ENCODE measurements around the gene DCDC2. TPM values are rescaled to one million over a fixed set of nuclear protein-coding genes. Genes with fewer than 3 reads are reported as not detected.

Gene DCDC2
- total RNA-seq, 1 donor from 2014 or later = 4.5 TPM

DNA sequence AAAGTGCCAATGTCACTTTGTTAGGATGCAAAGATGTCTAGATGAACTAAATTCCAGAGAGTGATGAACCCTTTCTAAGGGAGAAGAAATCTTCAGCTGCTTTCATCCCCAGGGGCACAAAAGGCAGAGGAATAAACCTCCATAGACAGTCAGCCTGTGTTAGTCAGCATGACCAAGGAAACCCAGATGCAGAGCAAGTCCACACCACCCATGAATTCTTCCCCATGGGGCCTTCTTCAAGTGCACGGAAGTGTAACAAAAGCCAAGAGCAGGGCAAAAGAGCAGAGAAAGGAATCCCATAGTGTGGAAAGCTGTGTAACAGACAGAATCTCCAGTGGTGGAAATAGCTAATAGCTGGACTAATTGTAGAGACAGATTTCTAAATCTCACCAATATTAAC lies 50.0 kb downstream of the DCDC2 start:
- H3K27ac Mint-ChIP-seq (ENCODE audit: unreplicated experiment) = peak overlapping the region; percentile 77
- no peak for TF ChIP-seq CTCF (IDR thresholded peaks at IDR 0.05; ENCODE audit: insufficient read depth, low read depth, low read length)
- TF ChIP-seq EZH2 (IDR thresholded peaks at IDR 0.05; ENCODE audit: insufficient read depth, low read length) = no peak
- H3K9me3 ChIP-seq (ENCODE audit: insufficient read depth, low read depth, low read length) = no peaks in the 10 kb centered on the region

GRCh38 chr6:24306936-24307335 lies 50.9 kb downstream of the DCDC2 start:
- Histone ChIP-seq H3K36me3 (ENCODE audit: insufficient read depth, low read length) (no peaks in the 10 kb centered on the region), H4K20me1 (ENCODE audit: insufficient read depth, low read length) (no peaks in the 10 kb centered on the region), H3K9ac (ENCODE audit: low read length) (no peak overlapping the region), H3K9me3 (ENCODE audit: insufficient read depth, low read depth, low read length) (no peaks in the 10 kb centered on the region), H3K4me3 (ENCODE audit: insufficient read depth, low read depth, low read length) (no peak overlapping the region), H2AFZ (ENCODE audit: low read depth, low read length) (no peak overlapping the region), H3K27ac (ENCODE audit: low read depth, low read length) (no peak overlapping the region), H3K79me2 (ENCODE audit: insufficient read depth, low read length) (no peaks in the 10 kb centered on the region), H3K4me2 (ENCODE audit: low read length) (no peak overlapping the region), H3K4me1 (ENCODE audit: insufficient read depth, low read length) (no peaks in the 10 kb centered on the region), H3K27me3 (ENCODE audit: insufficient read depth, low read length) (no peaks in the 10 kb centered on the region)
- H3K27ac Mint-ChIP-seq (ENCODE audit: unreplicated experiment) = no peak overlapping the region
- peaks cover 16% of the 10 kb centered on the region for H3K4me1 Mint-ChIP-seq (ENCODE audit: low read depth, unreplicated experiment)
- peaks cover 2% of the 10 kb centered on the region for H3K27me3 Mint-ChIP-seq (ENCODE audit: low read depth, unreplicated experiment)
- FAIRE-seq (no peak), DNase-seq (ENCODE audit: low read depth) (no peak)
- no peak overlapping the region for H3K4me3 Mint-ChIP-seq (ENCODE audit: unreplicated experiment)
- peaks cover 2% of the 10 kb centered on the region for H3K9me3 Mint-ChIP-seq (ENCODE audit: unreplicated experiment)
- TF ChIP-seq CTCF (IDR thresholded peaks at IDR 0.05; ENCODE audit: insufficient read depth, low read depth, low read length) (no peak), EZH2 (IDR thresholded peaks at IDR 0.05; ENCODE audit: insufficient read depth, low read length) (no peak)
- no peaks in the 10 kb centered on the region for H3K36me3 Mint-ChIP-seq (ENCODE audit: low read depth, unreplicated experiment)

More for the DNA sequence above, 50.0 kb downstream of the DCDC2 start:
- no peak overlapping the region for H3K27ac ChIP-seq (ENCODE audit: low read depth, low read length)
- Mint-ChIP-seq H3K4me1 (ENCODE audit: low read depth, unreplicated experiment) (peaks cover 21% of the 10 kb centered on the region), H3K9me3 (ENCODE audit: unreplicated experiment) (peaks cover 1% of the 10 kb centered on the region), H3K27me3 (ENCODE audit: low read depth, unreplicated experiment) (peaks cover 2% of the 10 kb centered on the region), H3K36me3 (ENCODE audit: low read depth, unreplicated experiment) (no peaks in the 10 kb centered on the region), H3K4me3 (ENCODE audit: unreplicated experiment) (no peak overlapping the region)
- H3K36me3 ChIP-seq (ENCODE audit: insufficient read depth, low read length) = no peaks in the 10 kb centered on the region
- no peaks in the 10 kb centered on the region for H3K27me3 ChIP-seq (ENCODE audit: insufficient read depth, low read length)
- no peak for FAIRE-seq
- H3K4me1 ChIP-seq (ENCODE audit: insufficient read depth, low read length) = peaks cover 1% of the 10 kb centered on the region
- H4K20me1 ChIP-seq (ENCODE audit: insufficient read depth, low read length) = no peaks in the 10 kb centered on the region
- H2AFZ ChIP-seq (ENCODE audit: low read depth, low read length) = peak overlapping the region; percentile 31
- no peak overlapping the region for H3K4me2 ChIP-seq (ENCODE audit: low read length)
- H3K79me2 ChIP-seq (ENCODE audit: insufficient read depth, low read length) = no peaks in the 10 kb centered on the region
- no peak overlapping the region for H3K4me3 ChIP-seq (ENCODE audit: insufficient read depth, low read depth, low read length)
- H3K9ac ChIP-seq (ENCODE audit: low read length) = no peak overlapping the region
- DNase-seq (ENCODE audit: low read depth) = peak; percentile 46

- Histone ChIP-seq H3K27me3 (ENCODE audit: insufficient read depth, low read length) (no peaks in the 10 kb centered on the region), H3K36me3 (ENCODE audit: insufficient read depth, low read length) (no peaks in the 10 kb centered on the region), H3K4me1 (ENCODE audit: insufficient read depth, low read length) (no peaks in the 10 kb centered on the region), H3K9me3 (ENCODE audit: insufficient read depth, low read depth, low read length) (no peaks in the 10 kb centered on the region), H3K4me2 (ENCODE audit: low read length) (no peak overlapping the region), H3K79me2 (ENCODE audit: insufficient read depth, low read length) (no peaks in the 10 kb centered on the region), H3K27ac (ENCODE audit: low read depth, low read length) (no peak overlapping the region), H3K9ac (ENCODE audit: low read length) (no peak overlapping the region), H3K4me3 (ENCODE audit: insufficient read depth, low read depth, low read length) (no peak overlapping the region), H4K20me1 (ENCODE audit: insufficient read depth, low read length) (no peaks in the 10 kb centered on the region), H2AFZ (ENCODE audit: low read depth, low read length) (no peak overlapping the region)
- TF ChIP-seq CTCF (IDR thresholded peaks at IDR 0.05; ENCODE audit: insufficient read depth, low read depth, low read length) = no peak
- TF ChIP-seq EZH2 (IDR thresholded peaks at IDR 0.05; ENCODE audit: insufficient read depth, low read length) = no peak
- DNase-seq (ENCODE audit: low read depth) (no peak), FAIRE-seq (no peak)
- peaks cover 2% of the 10 kb centered on the region for H3K9me3 Mint-ChIP-seq (ENCODE audit: unreplicated experiment)
- H3K4me3 Mint-ChIP-seq (ENCODE audit: unreplicated experiment) = no peak overlapping the region
- H3K36me3 Mint-ChIP-seq (ENCODE audit: low read depth, unreplicated experiment) = no peaks in the 10 kb centered on the region
- H3K4me1 Mint-ChIP-seq (ENCODE audit: low read depth, unreplicated experiment) = peaks cover 11% of the 10 kb centered on the region
- peaks cover 2% of the 10 kb centered on the region for H3K27me3 Mint-ChIP-seq (ENCODE audit: low read depth, unreplicated experiment)
- no peak overlapping the region for H3K27ac Mint-ChIP-seq (ENCODE audit: unreplicated experiment)
These were observed 51.8 kb downstream of the DCDC2 start for GRCh38 chr6:24306038-24306437.
